Endodermal cell (in vitro differentiated cells): ENCODE data around the gene NTSR2. TPM values are rescaled to one million over a fixed set of nuclear protein-coding genes. Genes with fewer than 3 reads are reported as not detected.

Experiments
- DNase-seq: peaks from one replicate; pipeline ENCODE4 v3.0.0-alpha.2; 2017
- H3K27ac ChIP-seq: 2 replicates; pipeline ENCODE4 v1.5.1; 2013; ENCODE audit warnings: mild to moderate bottlenecking, low read depth, low read length, moderate library complexity
- H3K27me3 ChIP-seq: 2 replicates; pipeline ENCODE4 v1.6.1; 2013; ENCODE audit warnings: mild to moderate bottlenecking, low read length, moderate library complexity; ENCODE audit not compliant: insufficient read depth, control insufficient read depth, poor library complexity, severe bottlenecking
- H3K36me3 ChIP-seq: 2 replicates; pipeline ENCODE4 v1.7.0; 2013; ENCODE audit warnings: mild to moderate bottlenecking, low read length, moderate library complexity; ENCODE audit not compliant: control insufficient read depth, insufficient read depth
- H3K4me1 ChIP-seq: one replicate; pipeline ENCODE4 v1.7.0; 2013; ENCODE audit warnings: low read length; ENCODE audit not compliant: control insufficient read depth, insufficient read depth
- H3K4me3 ChIP-seq: 2 replicates; pipeline ENCODE4 v1.5.1; 2013; ENCODE audit warnings: mild to moderate bottlenecking, low read length, moderate library complexity
- H3K9ac ChIP-seq: 2 replicates; pipeline ENCODE4 v1.6.1; 2013; ENCODE audit warnings: mild to moderate bottlenecking, low read length, moderate library complexity; ENCODE audit not compliant: poor library complexity, severe bottlenecking; ENCODE audit errors: extremely low read depth
- H3K9me3 ChIP-seq: 2 replicates; pipeline ENCODE4 v1.6.1; 2013; ENCODE audit warnings: mild to moderate bottlenecking, low read length, moderate library complexity; ENCODE audit not compliant: control insufficient read depth
- H3K27ac Mint-ChIP-seq: 2 replicates; pipeline ENCODE4 v1.8.0; 2020; ENCODE audit warnings: mixed read lengths
- H3K27me3 Mint-ChIP-seq: 2 replicates; pipeline ENCODE4 v1.8.0; 2021; ENCODE audit warnings: mild to moderate bottlenecking, mixed read lengths; ENCODE audit not compliant: insufficient read depth
- H3K36me3 Mint-ChIP-seq: 2 replicates; pipeline ENCODE4 v1.8.0; 2020; ENCODE audit warnings: low read depth, mixed read lengths
- H3K4me1 Mint-ChIP-seq: 2 replicates; pipeline ENCODE4 v1.8.0; 2020; ENCODE audit warnings: mixed read lengths
- H3K4me3 Mint-ChIP-seq: 2 replicates; pipeline ENCODE4 v1.8.0; 2020; ENCODE audit warnings: mild to moderate bottlenecking, moderate library complexity, mixed read lengths
- H3K9me3 Mint-ChIP-seq: 2 replicates; pipeline ENCODE4 v1.8.0; 2020; ENCODE audit warnings: mild to moderate bottlenecking, mixed read lengths
- CTCF ChIP-seq: fragments of 200-600 bp; sonication (generic); conservative IDR thresholded peaks from 2 replicates; pipeline ENCODE4 v1.5.0; 2021; ENCODE audit warnings: antibody characterized with exemption, mild to moderate bottlenecking
- WGBS, 2 experiments: methylation state at CpG; one replicate each; pipeline versions ENCODE4 v1.1.5 to v1.1.7; 2013; ENCODE audit warnings: missing lambda C conversion rate in 2 of 2, mixed read lengths in 1 of 2; ENCODE audit not compliant: insufficient coverage in 1 of 2, insufficient read length in 1 of 2; 5-methylcytosine and 5-hydroxymethylcytosine counted together
- total RNA-seq, 2 donors: library from RNA; stranded (reverse); fragmentation: NEBNext Ultra II Directional in 1 of 2; extraction: Animal tissue kit (Norgen Biotek cat#: 25700) in 1 of 2; gene quantifications; 2 replicates in 1 of 2; 3 replicates in 1 of 2; pipeline ENCODE4 v1.2.1, GENCODE V29; 2021

NTSR2 gene
- total RNA-seq, 2 donors from 2014 or later = not detected

GRCh38 chr2:11711354-11711716, 41.3 kb upstream of the NTSR2 start:
- 93 to 100% methylated on average over 1 of the region's 1 CpG for WGBS, 2 experiments
- Histone ChIP-seq H3K4me1 (no peaks in the 10 kb centered on the region), H3K9ac (no peak overlapping the region), H3K9me3 (no peaks in the 10 kb centered on the region), H3K4me3 (no peak overlapping the region), H3K27ac (no peak overlapping the region), H3K36me3 (no peaks in the 10 kb centered on the region), H3K27me3 (no peaks in the 10 kb centered on the region)
- no peak for DNase-seq
- Mint-ChIP-seq H3K36me3 (no peaks in the 10 kb centered on the region), H3K27me3 (peaks cover 6% of the 10 kb centered on the region), H3K4me3 (no peak overlapping the region), H3K9me3 (no peaks in the 10 kb centered on the region), H3K27ac (no peak overlapping the region), H3K4me1 (peaks cover 14% of the 10 kb centered on the region)
- no peak for TF ChIP-seq CTCF

- Mint-ChIP-seq H3K27ac (no peak overlapping the region), H3K9me3 (peaks cover 3% of the 10 kb centered on the region), H3K36me3 (no peaks in the 10 kb centered on the region), H3K27me3 (peaks cover 6% of the 10 kb centered on the region), H3K4me3 (no peak overlapping the region), H3K4me1 (peaks cover 13% of the 10 kb centered on the region)
- no peak for DNase-seq
- no peak overlapping the region for H3K9ac ChIP-seq
- TF ChIP-seq CTCF = no peak
- H3K4me3 ChIP-seq = no peak overlapping the region
- H3K27me3 ChIP-seq = no peaks in the 10 kb centered on the region
- no peaks in the 10 kb centered on the region for H3K4me1 ChIP-seq
- no peaks in the 10 kb centered on the region for H3K9me3 ChIP-seq
- no peaks in the 10 kb centered on the region for H3K36me3 ChIP-seq
- 94 to 100% methylated on average over 3 of the region's 3 CpGs for WGBS, 2 experiments
- H3K27ac ChIP-seq = no peak overlapping the region
Observed at GRCh38 chr2:11710632-11711353, 40.8 kb upstream of the NTSR2 start.

GRCh38 chr2:11710210-11710609, 40.2 kb upstream of the NTSR2 start:
- no peaks in the 10 kb centered on the region for H3K36me3 Mint-ChIP-seq
- WGBS, 2 experiments = 96 to 98% methylated on average over 2 to 3 of the region's 3 CpGs
- H3K4me1 Mint-ChIP-seq = peaks cover 13% of the 10 kb centered on the region
- H3K9me3 Mint-ChIP-seq = peaks cover 7% of the 10 kb centered on the region
- Histone ChIP-seq H3K4me3 (no peak overlapping the region), H3K27ac (no peak overlapping the region), H3K9me3 (no peaks in the 10 kb centered on the region), H3K4me1 (no peaks in the 10 kb centered on the region), H3K27me3 (no peaks in the 10 kb centered on the region), H3K36me3 (no peaks in the 10 kb centered on the region), H3K9ac (no peak overlapping the region)
- TF ChIP-seq CTCF = no peak
- H3K27me3 Mint-ChIP-seq = peaks cover 6% of the 10 kb centered on the region
- H3K27ac Mint-ChIP-seq = no peak overlapping the region
- DNase-seq = no peak
- no peak overlapping the region for H3K4me3 Mint-ChIP-seq
